ENCODE data around the gene MFSD1. TPM values are rescaled to one million over a fixed set of nuclear protein-coding genes. Genes with fewer than 3 reads are reported as not detected.

Gene MFSD1
- total RNA-seq, 2 donors from 2014 or later, result 114 to 128 TPM

DNA sequence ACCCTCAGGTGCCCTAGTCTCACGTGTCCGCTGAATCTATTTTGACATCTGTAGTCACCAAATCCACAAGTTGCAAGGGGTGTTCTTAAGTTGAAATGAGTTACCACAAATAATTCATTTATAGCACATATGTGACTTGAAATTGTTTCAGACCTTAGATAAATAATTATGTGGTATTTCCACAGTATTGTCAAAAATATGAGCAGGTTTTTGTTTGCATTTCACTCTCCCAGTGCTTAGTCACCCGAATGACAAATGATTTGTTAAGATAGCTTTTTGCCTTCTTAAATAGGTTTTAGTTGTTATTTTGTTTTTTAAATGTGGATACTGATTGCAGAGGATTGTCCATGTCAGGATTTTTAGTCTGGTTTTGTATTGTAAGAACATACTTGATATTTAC lies 2.6 kb downstream of the MFSD1 start:
- no peak overlapping the region for H3K27ac ChIP-seq
- DNase-seq (ENCODE audit: low spot score), result no peak
- H3K27me3 ChIP-seq (replicated peaks; ENCODE audit: insufficient read depth), result no peaks in the 10 kb centered on the region
- TF ChIP-seq, protein P1, sequence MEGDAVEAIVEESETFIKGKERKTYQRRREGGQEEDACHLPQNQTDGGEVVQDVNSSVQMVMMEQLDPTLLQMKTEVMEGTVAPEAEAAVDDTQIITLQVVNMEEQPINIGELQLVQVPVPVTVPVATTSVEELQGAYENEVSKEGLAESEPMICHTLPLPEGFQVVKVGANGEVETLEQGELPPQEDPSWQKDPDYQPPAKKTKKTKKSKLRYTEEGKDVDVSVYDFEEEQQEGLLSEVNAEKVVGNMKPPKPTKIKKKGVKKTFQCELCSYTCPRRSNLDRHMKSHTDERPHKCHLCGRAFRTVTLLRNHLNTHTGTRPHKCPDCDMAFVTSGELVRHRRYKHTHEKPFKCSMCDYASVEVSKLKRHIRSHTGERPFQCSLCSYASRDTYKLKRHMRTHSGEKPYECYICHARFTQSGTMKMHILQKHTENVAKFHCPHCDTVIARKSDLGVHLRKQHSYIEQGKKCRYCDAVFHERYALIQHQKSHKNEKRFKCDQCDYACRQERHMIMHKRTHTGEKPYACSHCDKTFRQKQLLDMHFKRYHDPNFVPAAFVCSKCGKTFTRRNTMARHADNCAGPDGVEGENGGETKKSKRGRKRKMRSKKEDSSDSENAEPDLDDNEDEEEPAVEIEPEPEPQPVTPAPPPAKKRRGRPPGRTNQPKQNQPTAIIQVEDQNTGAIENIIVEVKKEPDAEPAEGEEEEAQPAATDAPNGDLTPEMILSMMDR (IDR thresholded peaks at IDR 0.05), result no peak
- no peak for ATAC-seq (ENCODE audit: insufficient number of reproducible peaks, low FRiP score, low read depth)
- peaks cover 7 to 33% of the 10 kb centered on the region in 2 donors for H3K4me1 ChIP-seq (ENCODE audit: control insufficient read depth in 1 of 2, low read depth in 2 of 2)
- no peak overlapping the region for H3K4me3 ChIP-seq
- H3K36me3 ChIP-seq, result peaks cover 13% of the 10 kb centered on the region
- no peaks in the 10 kb centered on the region for H3K9me3 ChIP-seq

GRCh38 chr3:158808697-158809096 lies 6.8 kb downstream of the MFSD1 start:
- no peaks in the 10 kb centered on the region for H3K9me3 ChIP-seq
- DNase-seq (ENCODE audit: low spot score) (no peak), ATAC-seq (ENCODE audit: insufficient number of reproducible peaks, low FRiP score, low read depth) (no peak)
- H3K36me3 ChIP-seq, result peaks cover 25% of the 10 kb centered on the region
- H3K4me3 ChIP-seq, result no peak overlapping the region
- TF ChIP-seq, protein P1 (IDR thresholded peaks at IDR 0.05), result no peak
- no peaks in the 10 kb centered on the region for H3K27me3 ChIP-seq (replicated peaks; ENCODE audit: insufficient read depth)
- no peak overlapping the region for H3K27ac ChIP-seq
- peaks cover 0 to 13% of the 10 kb centered on the region in 2 donors for H3K4me1 ChIP-seq (ENCODE audit: control insufficient read depth in 1 of 2, low read depth in 2 of 2)

- peaks cover 33% of the 10 kb centered on the region for H3K36me3 ChIP-seq
- peaks cover 0 to 3% of the 10 kb centered on the region in 2 donors for H3K4me1 ChIP-seq (ENCODE audit: control insufficient read depth in 1 of 2, low read depth in 2 of 2)
- no peak overlapping the region for H3K4me3 ChIP-seq
- TF ChIP-seq, protein P1 (IDR thresholded peaks at IDR 0.05), result no peak
- H3K9me3 ChIP-seq, result no peaks in the 10 kb centered on the region
- H3K27ac ChIP-seq, result peak overlapping the region in 1 of 2 donors; percentile 8
- DNase-seq (ENCODE audit: low spot score) (no peak), ATAC-seq (ENCODE audit: insufficient number of reproducible peaks, low FRiP score, low read depth) (no peak)
- H3K27me3 ChIP-seq (replicated peaks; ENCODE audit: insufficient read depth), result no peaks in the 10 kb centered on the region
These were observed 7.8 kb downstream of the MFSD1 start for GRCh38 chr3:158809642-158810041.

- ATAC-seq (ENCODE audit: insufficient number of reproducible peaks, low FRiP score, low read depth) (peak; percentile 36), DNase-seq (ENCODE audit: low spot score) (no peak)
- TF ChIP-seq, protein P1 (IDR thresholded peaks at IDR 0.05), result no peak
- Histone ChIP-seq H3K27ac (peak overlapping the region in 1 of 2 donors; percentile 44), H3K4me3 (no peak overlapping the region), H3K4me1 (ENCODE audit: control insufficient read depth in 1 of 2, low read depth in 2 of 2) (no peaks in the 10 kb centered on the region), H3K9me3 (no peaks in the 10 kb centered on the region), H3K36me3 (peaks cover 38% of the 10 kb centered on the region), H3K27me3 (replicated peaks; ENCODE audit: insufficient read depth) (no peaks in the 10 kb centered on the region)
These were observed 9.2 kb downstream of the MFSD1 start for GRCh38 chr3:158810823-158811724.

DNA sequence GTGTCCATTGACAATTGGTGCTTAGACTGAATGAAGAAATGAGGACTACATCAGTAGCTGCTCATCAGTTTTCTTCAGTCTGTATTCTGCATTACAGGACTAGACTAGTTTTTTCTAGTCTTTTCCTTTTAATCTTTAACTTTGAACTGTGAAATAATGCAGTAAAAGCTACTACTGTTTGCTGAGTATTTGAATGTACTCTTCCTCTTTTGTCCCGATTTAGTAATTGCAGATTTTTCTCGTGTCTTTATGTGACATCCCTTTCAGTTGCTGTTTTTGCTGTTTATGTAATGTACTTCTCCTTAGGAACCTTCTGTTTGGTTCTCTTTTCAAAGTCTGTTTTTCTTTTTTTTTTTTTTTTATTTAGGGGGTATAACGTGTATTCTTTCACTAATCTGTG lies 17.4 kb downstream of the MFSD1 start:
- no peak for DNase-seq (ENCODE audit: low spot score)
- Histone ChIP-seq H3K9me3 (no peaks in the 10 kb centered on the region), H3K27me3 (replicated peaks; ENCODE audit: insufficient read depth) (no peaks in the 10 kb centered on the region), H3K27ac (peak overlapping the region in 1 of 2 donors; percentile 6), H3K4me3 (no peak overlapping the region), H3K36me3 (peaks cover 32% of the 10 kb centered on the region), H3K4me1 (ENCODE audit: control insufficient read depth in 1 of 2, low read depth in 2 of 2) (no peaks in the 10 kb centered on the region)
- TF ChIP-seq, protein P1 (IDR thresholded peaks at IDR 0.05), result no peak
- no peak for ATAC-seq (ENCODE audit: insufficient number of reproducible peaks, low FRiP score, low read depth)

Data from thoracic aorta (tissue), 2 donors.